Breast epithelium (tissue), 4 donors: ENCODE results near the gene CABP7. TPM values are rescaled to one million over a fixed set of nuclear protein-coding genes. Genes with fewer than 3 reads are reported as not detected.
A peak's percentile ranks its signal among the peaks of the same experiment; 100 is the strongest.

Source experiments
- DNase-seq, 2 donors: peaks; one replicate each; pipeline ENCODE4 v3.0.0-alpha.2; 2019; ENCODE audit warnings: low spot score in 2 of 2
- H3K27ac ChIP-seq, 2 donors: fragments of 200-600 bp; sonication (generic) in 1 of 2; one replicate each; pipeline ENCODE4 v1.5.1; 2016 to 2019; ENCODE audit warnings: mild to moderate bottlenecking in 1 of 2
- H3K27me3 ChIP-seq, 2 donors: fragments of 200-600 bp; sonication (generic) in 1 of 2; one replicate each; pipeline versions ENCODE4 v1.5.1 to v1.6.0; 2017 to 2019; ENCODE audit warnings: control low read depth in 1 of 2, mild to moderate bottlenecking in 1 of 2
- H3K36me3 ChIP-seq: fragments of 200-600 bp; one replicate; pipeline ENCODE4 v1.5.1; 2019
- H3K4me1 ChIP-seq, 2 donors: fragments of 200-600 bp; sonication (generic); one replicate each; pipeline ENCODE4 v1.5.1; 2016 to 2019; ENCODE audit warnings: control low read depth in 1 of 2
- H3K4me3 ChIP-seq, 3 donors: fragments of 200-600 bp; sonication (generic); 1 replicate in 2 of 3; 2 replicates in 1 of 3; pipeline ENCODE4 v1.5.1; 2016 to 2019; ENCODE audit warnings: mild to moderate bottlenecking in 3 of 3, moderate library complexity in 2 of 3
- H3K9me3 ChIP-seq, 2 donors: fragments of 200-600 bp; sonication (generic) in 1 of 2; one replicate each; pipeline ENCODE4 v1.5.1; 2016 to 2019; ENCODE audit warnings: control low read depth in 1 of 2
- CTCF ChIP-seq, 3 donors: fragments of 450-650 bp; IDR thresholded peaks; one replicate each; pipeline ENCODE4 v1.5.1; 2016 to 2017; ENCODE audit warnings: antibody characterized with exemption in 3 of 3, mild to moderate bottlenecking in 3 of 3, moderate library complexity in 3 of 3
- POLR2A ChIP-seq: fragments of 450-650 bp; IDR thresholded peaks from one replicate; pipeline ENCODE4 v1.6.1; 2016; ENCODE audit warnings: antibody characterized with exemption, mild to moderate bottlenecking, moderate library complexity
- POLR2AphosphoS5 ChIP-seq, 3 donors: sonication (generic); formaldehyde crosslinking; IDR thresholded peaks; one replicate each; pipeline ENCODE4 v1.6.1; 2017; ENCODE audit warnings: antibody characterized with exemption in 3 of 3
- intact Hi-C: fragments of 100-400 bp; cut with DNase I; formaldehyde crosslinking; loops from one replicate; pipeline ENCODE4 v1.15.1; 2023; ENCODE audit warnings: low total_unique reads
- total RNA-seq, 3 donors: library from RNA; depleted of rRNA; stranded (reverse); fragments of >200 nt; gene quantifications; one replicate each; pipeline ENCODE4 v1.1.0, GENCODE V29; 2016

Gene CABP7
- total RNA-seq, 3 donors from 2014 or later, result not detected

- Histone ChIP-seq H3K4me1 (no peaks in the 10 kb centered on the region), H3K4me3 (peak overlapping the region in 1 of 3 donors; percentile 58)
- TF ChIP-seq CTCF (IDR thresholded peaks at IDR 0.05) (no peak), POLR2A (no peak)
Measured at GRCh38 chr22:29718949-29719898, 579 bp upstream of the CABP7 start.

GRCh38 chr22:29720811-29721323 lies 1.1 kb downstream of the CABP7 start:
- Histone ChIP-seq H3K4me1 (no peaks in the 10 kb centered on the region), H3K27ac (no peak overlapping the region), H3K4me3 (peak overlapping the region in 2 of 3 donors; percentile 30 to 58), H3K36me3 (no peaks in the 10 kb centered on the region), H3K9me3 (no peaks in the 10 kb centered on the region), H3K27me3 (peaks cover 12 to 38% of the 10 kb centered on the region in 2 donors)
- no peak for DNase-seq
- intact Hi-C loops, result no loop called here
- TF ChIP-seq POLR2AphosphoS5 (IDR thresholded peaks at IDR 0.05) (no peak), POLR2A (no peak), CTCF (IDR thresholded peaks at IDR 0.05) (no peak)

More at GRCh38 chr22:29718949-29719898, 579 bp upstream of the CABP7 start:
- intact Hi-C loops, result no loop called here
- no peak for DNase-seq
- no peaks in the 10 kb centered on the region for H3K9me3 ChIP-seq
- H3K27ac ChIP-seq, result no peak overlapping the region
- H3K36me3 ChIP-seq, result no peaks in the 10 kb centered on the region
- H3K27me3 ChIP-seq, result peaks cover 12 to 38% of the 10 kb centered on the region in 2 donors

GRCh38 chr22:29722151-29722550 lies 2.3 kb downstream of the CABP7 start:
- Histone ChIP-seq H3K9me3 (no peaks in the 10 kb centered on the region), H3K27me3 (peaks cover 12 to 38% of the 10 kb centered on the region in 2 donors), H3K4me3 (no peak overlapping the region), H3K27ac (no peak overlapping the region), H3K4me1 (no peaks in the 10 kb centered on the region), H3K36me3 (no peaks in the 10 kb centered on the region)
- DNase-seq, result no peak
- intact Hi-C loops, result no loop called here
- TF ChIP-seq POLR2A (no peak), CTCF (IDR thresholded peaks at IDR 0.05) (no peak), POLR2AphosphoS5 (IDR thresholded peaks at IDR 0.05) (no peak)

GRCh38 chr22:29722587-29722986 lies 2.8 kb downstream of the CABP7 start:
- no peak for DNase-seq
- Histone ChIP-seq H3K27ac (no peak overlapping the region), H3K4me3 (no peak overlapping the region), H3K27me3 (peaks cover 12 to 38% of the 10 kb centered on the region in 2 donors), H3K36me3 (no peaks in the 10 kb centered on the region), H3K9me3 (no peaks in the 10 kb centered on the region), H3K4me1 (no peaks in the 10 kb centered on the region)
- intact Hi-C loops, result no loop called here
- no peak for TF ChIP-seq POLR2AphosphoS5 (IDR thresholded peaks at IDR 0.05)
- no peak for TF ChIP-seq CTCF (IDR thresholded peaks at IDR 0.05)
- TF ChIP-seq POLR2A, result no peak

GRCh38 chr22:29723766-29724165 lies 4.0 kb downstream of the CABP7 start:
- intact Hi-C loops, result no loop called here
- Histone ChIP-seq H3K36me3 (no peaks in the 10 kb centered on the region), H3K27ac (no peak overlapping the region), H3K4me3 (no peak overlapping the region), H3K4me1 (no peaks in the 10 kb centered on the region), H3K27me3 (peaks cover 12 to 29% of the 10 kb centered on the region in 2 donors), H3K9me3 (no peaks in the 10 kb centered on the region)
- no peak for DNase-seq
- TF ChIP-seq POLR2A (no peak), CTCF (IDR thresholded peaks at IDR 0.05) (no peak), POLR2AphosphoS5 (IDR thresholded peaks at IDR 0.05) (no peak)
